Renal pelvis (tissue), 4 donors: ENCODE results near the gene FRMD6. TPM values are rescaled to one million over a fixed set of nuclear protein-coding genes. Genes with fewer than 3 reads are reported as not detected.
A peak's percentile ranks its signal among the peaks of the same experiment; 100 is the strongest.
"Not testable (repeated sequence)": the region's sequence is repeated elsewhere in the genome, so short reads cannot be mapped to it uniquely, and the experiment has no call there.

Experiments used
- DNase-seq: peaks from one replicate; pipeline ENCODE4 v3.0.0-alpha.2; 2013
- polyA plus RNA-seq, 3 donors: library from polyadenylated mRNA; unstranded; fragments of 120-200 nt; gene quantifications; one replicate each; pipeline ENCODE4 v1.2.1, GENCODE V29; 2013; ENCODE audit not compliant: insufficient read length in 3 of 3

The FRMD6 gene
- polyA plus RNA-seq, 3 donors, result 14.5 to 17.9 (median 16.7) TPM

DNA sequence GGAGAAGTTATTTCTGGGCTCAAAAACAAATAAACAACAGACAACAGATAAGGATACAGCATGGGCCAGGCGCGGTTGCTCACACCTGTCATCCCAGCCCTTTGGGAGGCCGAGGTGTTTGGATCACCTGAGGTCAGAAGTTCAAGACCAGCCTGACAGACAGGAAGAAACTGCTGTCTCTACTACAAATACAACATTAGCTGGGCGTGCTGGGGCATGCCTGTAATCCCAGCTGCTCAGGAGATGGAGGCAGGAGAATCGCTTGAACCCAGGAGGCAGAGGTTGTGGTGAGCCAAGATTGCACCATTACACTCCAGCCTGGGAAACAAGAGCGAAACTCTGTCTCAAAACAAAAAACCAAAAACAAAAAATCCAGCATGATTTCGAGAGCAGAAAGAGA lies 117.6 kb downstream of the FRMD6 start:
- not testable (repeated sequence) for DNase-seq

DNA sequence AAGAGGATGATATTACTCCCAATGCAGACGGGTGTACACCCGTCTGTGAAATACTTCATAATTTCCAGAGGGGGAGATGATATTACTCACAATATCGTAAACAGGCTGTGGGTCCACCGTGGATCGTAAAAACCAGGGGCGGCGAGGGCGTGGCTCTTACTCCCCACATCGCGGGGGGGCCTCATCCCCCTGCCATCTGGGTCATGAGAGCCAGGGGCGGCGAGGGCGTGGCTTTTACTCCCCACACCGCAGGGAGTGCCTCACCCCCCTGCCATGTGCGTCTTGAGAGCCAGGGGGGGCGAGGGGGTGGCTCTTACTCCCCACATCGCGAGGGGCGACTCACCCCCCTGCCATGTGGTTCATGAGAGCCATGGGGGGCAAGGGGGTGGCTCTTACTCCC lies 122.5 kb downstream of the FRMD6 start:
- DNase-seq, result no peak

DNA sequence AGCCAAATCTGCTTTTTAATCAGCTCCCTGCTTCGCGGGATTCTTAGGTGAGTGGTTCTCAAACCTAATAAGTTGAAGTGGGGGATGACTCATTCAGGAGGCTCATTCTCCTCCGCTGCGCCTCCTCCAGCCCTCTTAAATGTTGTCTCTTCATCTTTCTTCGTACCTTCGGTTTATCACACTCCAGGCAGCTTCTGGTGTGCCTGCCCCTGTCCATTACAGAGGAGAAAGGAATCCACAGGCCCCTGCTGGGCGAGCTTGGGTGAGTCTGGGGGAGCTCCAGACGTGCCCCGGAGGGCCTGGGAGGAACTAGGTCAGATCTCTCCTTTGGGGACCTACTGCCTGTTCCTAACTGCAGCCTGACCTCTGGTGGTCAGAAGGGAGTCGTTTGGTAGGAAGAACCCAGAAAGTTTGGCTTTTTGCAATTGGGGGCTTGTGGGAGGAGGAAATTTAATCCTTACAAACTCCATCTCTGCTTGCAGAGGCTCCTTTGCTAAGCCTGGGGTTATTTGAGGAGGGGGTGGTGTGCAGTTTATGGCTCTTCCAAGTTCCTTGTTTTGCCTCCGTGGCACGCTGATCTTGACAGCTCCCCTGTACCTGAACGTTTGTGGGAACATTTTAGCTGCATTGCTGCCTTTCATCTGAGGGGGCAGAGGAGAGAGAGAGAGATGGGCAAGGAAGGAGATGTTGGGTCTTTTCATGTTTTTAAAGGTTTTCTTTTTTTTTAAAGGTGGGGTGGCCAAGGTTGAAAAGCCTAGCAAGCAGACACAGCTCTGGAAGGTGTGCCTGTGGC lies 124.6 kb downstream of the FRMD6 start:
- DNase-seq, result peak; percentile 57

DNA sequence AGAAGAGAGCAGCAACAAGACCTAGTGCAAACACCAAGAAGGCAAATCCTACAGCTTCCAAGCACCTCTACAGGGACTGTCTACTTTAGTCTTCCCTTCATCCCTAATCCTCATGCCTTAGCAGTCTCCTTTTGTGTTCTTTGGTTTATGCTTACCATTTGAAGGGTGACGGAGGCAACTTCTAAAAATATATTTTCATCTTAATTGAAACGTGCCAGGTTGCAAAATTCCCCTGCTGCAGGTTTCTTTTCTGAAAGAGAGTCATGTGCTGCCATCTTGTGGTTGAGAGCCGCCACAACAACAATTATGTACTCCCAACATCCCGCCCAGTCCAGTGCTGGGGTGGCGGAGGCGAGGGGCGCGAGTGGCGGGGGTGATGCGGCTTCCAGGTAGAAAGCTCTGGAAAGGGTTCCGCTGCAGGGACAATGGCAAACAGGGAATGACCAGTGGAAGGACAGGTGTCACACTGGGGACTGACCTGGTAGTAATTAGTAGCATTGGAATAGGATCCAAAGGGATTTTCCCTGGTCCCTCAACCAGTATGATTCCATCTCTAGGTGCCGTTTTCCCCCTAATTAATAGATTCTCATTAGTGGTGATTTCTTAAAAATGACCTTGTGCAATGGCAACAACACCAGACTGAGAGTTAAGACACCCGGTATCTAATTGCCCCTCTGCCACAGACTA lies 128.4 kb downstream of the FRMD6 start:
- DNase-seq, result peak; percentile 61

Other genes starting within 250 kb of the FRMD6 start
- 10 to 100 TPM; 56.4 to 67.4 (median 58.2) TPM for gene GNG2, start 208.7 kb downstream of the FRMD6 start, polyA plus RNA-seq